ENCODE results near the gene IL5.
A peak's percentile ranks its signal among the peaks of the same experiment; 100 is the strongest.

IL5 gene

GRCh38 chr5:132498152-132498551 is 45.2 kb downstream of the IL5 start:
- DNase-seq (ENCODE audit: low spot score): no peak

GRCh38 chr5:132497488-132497997 is 45.8 kb downstream of the IL5 start:
- DNase-seq (ENCODE audit: low spot score): no peak

- peak; percentile 57 for DNase-seq (ENCODE audit: low spot score)
Observed at GRCh38 chr5:132496631-132497487, 46.5 kb downstream of the IL5 start.

GRCh38 chr5:132496191-132496630 is 47.1 kb downstream of the IL5 start:
- DNase-seq (ENCODE audit: low spot score): peak; percentile 92

GRCh38 chr5:132495667-132496190 is 47.6 kb downstream of the IL5 start:
- peak; percentile 61 for DNase-seq (ENCODE audit: low spot score)

- no peak for DNase-seq (ENCODE audit: low spot score)
Observed at GRCh38 chr5:132493821-132494220, 49.5 kb downstream of the IL5 start.

- DNase-seq (ENCODE audit: low spot score): no peak
Observed at GRCh38 chr5:132493241-132493640, 50.1 kb downstream of the IL5 start.

GRCh38 chr5:132492386-132493125 is 50.8 kb downstream of the IL5 start:
- DNase-seq (ENCODE audit: low spot score): no peak

All from CD4-positive, alpha-beta T cell treated with Interleukin-2 at 100 ng/mL for 4 hours (primary cell).